Mononuclear cell (primary cell): ENCODE data around the gene PRKACB. TPM values are rescaled to one million over a fixed set of nuclear protein-coding genes. Genes with fewer than 3 reads are reported as not detected.

ENCODE experiments used
- H3K27me3 ChIP-seq: 2 replicates; pipeline ENCODE4 v1.6.0; 2011; ENCODE audit warnings: low read length, control low read depth; ENCODE audit not compliant: insufficient read depth
- H3K4me1 ChIP-seq: 2 replicates; pipeline ENCODE4 v1.5.1; 2011; ENCODE audit warnings: mild to moderate bottlenecking, low read length, control low read depth; ENCODE audit not compliant: insufficient read depth
- H3K4me3 ChIP-seq: 2 replicates; pipeline ENCODE4 v1.5.1; 2011; ENCODE audit warnings: mild to moderate bottlenecking, low read length, moderate library complexity
- H3K9me3 ChIP-seq: 2 replicates; pipeline ENCODE4 v1.5.1; 2011; ENCODE audit warnings: low read depth, mild to moderate bottlenecking, control low read depth, low read length
- total RNA-seq: library from RNA; depleted of rRNA; stranded (reverse); fragments of >200 nt; gene quantifications from one replicate; pipeline ENCODE4 v1.2.3, GENCODE V29; 2012

PRKACB gene
- total RNA-seq, 1 donor: 57.8 TPM

DNA sequence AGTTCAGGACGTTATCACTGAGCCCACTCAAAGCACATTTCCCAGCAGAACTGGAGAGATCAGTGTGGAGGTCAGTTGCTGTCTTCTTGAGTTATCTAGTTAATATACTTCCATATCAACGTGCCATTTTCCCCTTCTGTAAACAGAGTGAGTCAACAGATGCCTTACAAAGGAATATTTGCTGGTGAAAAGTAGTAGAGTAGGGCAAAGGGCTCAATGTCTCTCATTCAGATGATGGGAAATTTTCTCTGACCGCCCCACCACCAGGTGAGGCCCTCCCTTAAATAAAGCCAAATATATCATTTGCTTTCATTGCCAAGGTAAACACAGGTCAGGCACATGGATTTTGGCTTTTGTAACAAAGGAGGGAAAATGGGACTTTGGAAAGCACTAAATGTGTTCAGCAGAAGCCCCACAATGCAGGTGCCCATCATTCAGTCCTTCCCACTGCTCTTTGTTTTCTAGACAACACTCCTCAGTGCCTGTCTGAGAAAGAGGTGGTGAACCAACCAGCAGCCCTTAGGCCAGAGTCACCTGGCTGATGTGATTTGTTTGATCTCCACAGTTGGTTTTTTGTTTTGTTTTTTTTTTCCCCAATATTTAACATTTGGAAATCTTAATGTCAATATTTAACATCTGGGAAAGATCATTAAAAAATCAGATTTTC, 116.9 kb downstream of the PRKACB start:
- Histone ChIP-seq H3K9me3 (no peaks in the 10 kb centered on the region), H3K27me3 (no peaks in the 10 kb centered on the region), H3K4me3 (no peak overlapping the region), H3K4me1 (no peaks in the 10 kb centered on the region)

DNA sequence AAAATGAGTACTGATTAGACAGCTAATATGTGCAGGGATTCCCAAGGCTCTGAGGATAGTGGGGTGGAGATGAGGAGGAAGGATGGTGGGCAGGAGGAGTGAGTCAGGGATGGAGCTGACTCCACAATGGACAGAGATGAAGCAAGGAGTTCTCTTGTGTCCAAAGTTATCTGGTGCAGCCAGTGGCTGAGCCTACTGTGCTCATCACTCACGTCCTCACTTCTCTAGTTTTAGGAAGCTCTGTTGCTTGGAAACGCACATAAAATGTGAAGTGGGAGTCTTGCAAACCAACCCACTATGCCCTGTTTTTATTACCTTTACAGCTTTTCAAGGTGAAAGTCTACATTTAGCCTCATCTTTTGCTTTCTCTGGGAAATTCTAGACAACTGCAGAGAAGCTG, 120.9 kb downstream of the PRKACB start:
- Histone ChIP-seq H3K9me3 (no peaks in the 10 kb centered on the region), H3K4me3 (no peak overlapping the region), H3K27me3 (no peaks in the 10 kb centered on the region), H3K4me1 (no peaks in the 10 kb centered on the region)

- H3K27me3 ChIP-seq: no peaks in the 10 kb centered on the region
- H3K4me3 ChIP-seq: no peak overlapping the region
- no peaks in the 10 kb centered on the region for H3K4me1 ChIP-seq
- no peaks in the 10 kb centered on the region for H3K9me3 ChIP-seq
Observed at GRCh38 chr1:84265867-84266266, 121.8 kb downstream of the PRKACB start.

GRCh38 chr1:84266748-84267147, 122.7 kb downstream of the PRKACB start:
- H3K27me3 ChIP-seq: no peaks in the 10 kb centered on the region
- H3K4me1 ChIP-seq: peaks cover 8% of the 10 kb centered on the region
- H3K4me3 ChIP-seq: no peak overlapping the region
- H3K9me3 ChIP-seq: no peaks in the 10 kb centered on the region

DNA sequence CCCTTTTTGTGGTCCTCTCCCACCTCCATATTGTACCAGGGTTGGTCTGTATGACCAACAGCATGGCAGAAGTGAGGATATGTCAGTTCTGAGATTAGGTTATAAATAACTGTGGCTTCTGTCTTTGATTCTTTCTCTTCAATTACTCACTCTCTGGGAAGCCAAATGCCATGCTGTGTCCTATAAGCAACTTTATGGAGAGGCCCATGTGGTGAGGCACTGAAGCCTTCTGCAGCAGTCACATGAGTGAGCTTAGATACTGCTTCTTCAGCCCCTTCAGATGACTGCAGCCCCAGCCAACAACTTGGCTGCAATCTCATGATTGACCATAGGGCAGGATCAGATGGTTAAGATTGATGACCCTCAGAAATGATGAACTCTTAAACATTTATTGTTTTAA, 123.4 kb downstream of the PRKACB start:
- H3K4me3 ChIP-seq: no peak overlapping the region
- no peaks in the 10 kb centered on the region for H3K27me3 ChIP-seq
- no peaks in the 10 kb centered on the region for H3K9me3 ChIP-seq
- H3K4me1 ChIP-seq: peaks cover 14% of the 10 kb centered on the region

DNA sequence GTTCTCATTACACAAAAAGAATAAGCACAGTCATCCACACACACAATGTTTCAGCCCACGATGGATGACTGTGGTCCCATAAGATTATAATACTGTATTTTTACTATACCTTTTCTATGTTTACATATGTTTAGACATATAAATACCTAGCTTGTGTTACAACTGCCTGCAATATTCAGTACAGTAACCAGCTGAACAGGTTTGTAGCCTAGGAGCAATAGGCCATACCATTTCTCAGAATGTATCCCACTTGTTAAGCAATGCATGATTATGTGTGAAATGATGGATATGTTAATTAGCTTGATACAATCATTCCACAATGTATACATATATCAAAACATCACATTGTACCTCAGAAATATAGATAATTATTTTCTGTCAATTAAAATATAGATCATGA, 124.3 kb downstream of the PRKACB start:
- H3K9me3 ChIP-seq: no peaks in the 10 kb centered on the region
- no peaks in the 10 kb centered on the region for H3K27me3 ChIP-seq
- peaks cover 15% of the 10 kb centered on the region for H3K4me1 ChIP-seq
- H3K4me3 ChIP-seq: no peak overlapping the region

GRCh38 chr1:84269306-84269705, 125.2 kb downstream of the PRKACB start:
- H3K4me3 ChIP-seq: no peak overlapping the region
- H3K4me1 ChIP-seq: peaks cover 15% of the 10 kb centered on the region
- H3K9me3 ChIP-seq: no peaks in the 10 kb centered on the region
- H3K27me3 ChIP-seq: no peaks in the 10 kb centered on the region

- H3K9me3 ChIP-seq: no peaks in the 10 kb centered on the region
- no peaks in the 10 kb centered on the region for H3K27me3 ChIP-seq
- no peak overlapping the region for H3K4me3 ChIP-seq
- peaks cover 15% of the 10 kb centered on the region for H3K4me1 ChIP-seq
Observed at GRCh38 chr1:84271441-84272151, 127.5 kb downstream of the PRKACB start.

GRCh38 chr1:84272401-84272800, 128.3 kb downstream of the PRKACB start:
- Histone ChIP-seq H3K4me3 (no peak overlapping the region), H3K27me3 (no peaks in the 10 kb centered on the region), H3K4me1 (peaks cover 15% of the 10 kb centered on the region), H3K9me3 (no peaks in the 10 kb centered on the region)

DNA sequence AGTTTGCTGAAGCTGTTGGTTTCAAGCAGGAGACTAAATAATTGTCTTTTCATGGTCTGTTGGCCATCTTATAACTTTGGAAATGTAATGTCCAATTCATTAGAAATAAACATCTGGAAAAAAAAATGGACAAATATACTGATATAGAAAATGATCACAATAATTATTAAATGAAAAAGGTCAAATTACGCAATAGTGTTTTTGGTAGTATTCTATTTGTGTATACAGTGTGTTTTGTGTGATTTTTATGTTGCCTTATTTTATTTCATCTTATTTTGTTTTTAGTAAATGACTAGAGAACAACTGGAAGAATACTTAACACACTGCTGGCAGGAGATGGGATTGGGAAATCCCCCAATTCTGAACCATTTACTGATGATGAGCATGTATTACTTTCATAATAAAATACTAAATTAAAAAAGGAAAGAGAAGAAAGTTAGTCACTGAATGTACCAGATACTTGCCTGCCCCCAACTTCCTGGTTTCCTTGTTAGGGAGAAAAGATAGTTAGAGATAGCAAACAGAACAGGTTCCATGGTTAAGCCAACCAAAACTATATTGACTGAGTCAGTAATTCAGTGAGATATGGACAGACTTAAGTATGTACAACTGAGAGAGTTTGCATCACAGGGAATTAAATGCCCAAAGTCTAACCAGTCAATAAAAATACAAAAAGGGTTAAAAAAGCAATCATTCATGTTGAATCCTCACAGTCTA, 133.4 kb downstream of the PRKACB start:
- Histone ChIP-seq H3K4me1 (peaks cover under 1% of the 10 kb centered on the region), H3K4me3 (no peak overlapping the region), H3K27me3 (no peaks in the 10 kb centered on the region), H3K9me3 (no peaks in the 10 kb centered on the region)

DNA sequence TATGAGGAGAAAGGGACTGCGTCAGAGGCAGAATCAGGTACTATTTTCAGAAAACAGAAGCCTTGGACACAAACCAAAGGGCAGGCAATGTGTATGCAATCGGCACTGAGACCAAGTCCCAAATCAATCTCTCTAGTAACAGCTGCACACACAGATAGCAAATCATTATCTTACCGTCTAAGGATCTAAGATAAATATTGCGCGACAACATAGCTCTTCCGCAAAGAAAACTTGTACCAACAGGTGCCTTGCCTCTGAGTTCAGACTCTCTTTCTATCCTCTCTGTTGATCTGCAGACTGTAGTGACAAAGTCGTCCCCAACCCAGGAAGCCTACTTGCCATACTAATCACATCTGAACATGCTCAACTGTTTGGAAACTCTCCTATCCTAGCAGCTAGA, 134.8 kb downstream of the PRKACB start:
- Histone ChIP-seq H3K27me3 (peaks cover 3% of the 10 kb centered on the region), H3K4me1 (no peaks in the 10 kb centered on the region), H3K9me3 (no peaks in the 10 kb centered on the region), H3K4me3 (no peak overlapping the region)

- H3K9me3 ChIP-seq: no peaks in the 10 kb centered on the region
- no peaks in the 10 kb centered on the region for H3K4me1 ChIP-seq
- H3K4me3 ChIP-seq: no peak overlapping the region
- peaks cover 3% of the 10 kb centered on the region for H3K27me3 ChIP-seq
Observed at GRCh38 chr1:84280912-84281311, 136.8 kb downstream of the PRKACB start.

DNA sequence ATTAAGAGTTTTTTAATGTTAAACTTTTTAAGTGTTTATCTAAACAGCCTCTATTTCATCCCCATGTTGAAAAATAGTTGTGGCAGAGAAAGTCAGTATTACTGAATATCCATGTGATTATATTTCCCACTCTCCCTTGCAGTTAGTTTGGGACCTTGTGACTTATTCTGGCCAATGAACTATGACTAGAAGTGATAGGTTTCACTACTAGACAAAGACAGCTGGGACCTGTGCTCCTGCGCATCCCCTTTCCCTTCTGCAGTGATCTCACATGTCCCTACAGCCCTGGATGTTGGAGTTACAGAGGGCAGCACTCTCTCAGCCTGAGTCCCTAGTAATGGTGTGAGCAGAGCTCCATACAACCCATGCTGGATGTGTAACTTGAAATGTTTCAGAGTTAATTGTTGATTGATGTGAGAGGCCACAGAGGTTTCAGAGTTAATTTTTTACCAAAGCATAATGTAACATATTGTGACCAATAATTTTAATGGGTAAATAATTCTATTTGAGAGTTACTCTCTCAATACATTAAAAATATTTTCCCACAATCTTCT, 138.8 kb downstream of the PRKACB start:
- peaks cover 3% of the 10 kb centered on the region for H3K27me3 ChIP-seq
- no peaks in the 10 kb centered on the region for H3K9me3 ChIP-seq
- no peak overlapping the region for H3K4me3 ChIP-seq
- H3K4me1 ChIP-seq: no peaks in the 10 kb centered on the region

DNA sequence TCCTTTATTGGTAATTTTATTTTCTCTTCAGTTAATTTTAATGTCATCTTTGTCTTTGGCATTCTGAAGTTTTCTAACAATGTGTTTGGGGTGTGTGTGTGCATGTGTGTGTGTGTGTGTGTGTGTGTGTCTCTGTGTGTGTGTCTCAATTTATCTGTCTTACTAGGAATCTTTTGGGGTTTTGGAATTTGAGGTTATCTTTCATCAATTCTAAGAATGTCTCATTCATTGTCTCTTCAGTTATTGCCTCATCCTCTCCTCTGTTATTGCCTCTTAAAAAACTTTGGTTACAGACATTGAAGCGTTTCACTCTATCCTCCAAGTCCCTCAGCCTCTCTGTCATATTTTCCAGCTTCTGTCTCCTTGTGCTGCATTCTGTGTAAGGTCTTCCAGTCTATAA, 139.3 kb downstream of the PRKACB start:
- Histone ChIP-seq H3K4me3 (no peak overlapping the region), H3K27me3 (peaks cover 3% of the 10 kb centered on the region), H3K9me3 (peaks cover 2% of the 10 kb centered on the region), H3K4me1 (no peaks in the 10 kb centered on the region)

DNA sequence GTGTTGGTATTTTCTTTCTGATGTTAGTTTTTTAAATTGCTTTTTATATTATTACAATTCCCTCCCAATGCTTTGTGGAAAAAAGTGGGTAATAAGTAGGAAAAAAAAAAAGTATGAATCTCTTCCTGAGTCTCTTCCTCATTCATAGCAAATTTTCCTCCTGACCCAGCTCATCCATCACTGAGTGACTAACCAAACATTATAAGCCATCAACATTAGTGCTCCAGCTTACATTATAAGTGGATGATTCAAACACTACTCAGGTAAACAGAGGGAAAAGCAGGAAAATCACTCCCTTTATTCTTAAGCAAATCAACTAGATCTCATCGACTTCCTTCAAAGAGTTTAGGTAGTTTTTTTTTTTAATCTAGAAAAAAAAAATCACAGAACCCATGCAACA, 142.0 kb downstream of the PRKACB start:
- H3K9me3 ChIP-seq: peaks cover 8% of the 10 kb centered on the region
- peaks cover 3% of the 10 kb centered on the region for H3K27me3 ChIP-seq

More for the DNA sequence above, 142.0 kb downstream of the PRKACB start:
- Histone ChIP-seq H3K4me3 (no peak overlapping the region), H3K4me1 (no peaks in the 10 kb centered on the region)
